Loucy (cell line): ENCODE measurements around the gene HACL1.

Source experiments
- EZH2phosphoT487 ChIP-seq: fragments of 200-600 bp; IDR thresholded peaks from 2 replicates; pipeline ENCODE4 v1.6.1; 2018; ENCODE audit warnings: antibody characterized with exemption, mild to moderate bottlenecking, moderate library complexity, borderline replicate concordance
- TF ChIP-seq, protein P1 (sequence below): fragments of 200-600 bp; sonication (generic); conservative IDR thresholded peaks from 2 replicates; pipeline ENCODE4 v1.5.1; 2014; ENCODE audit warnings: mild to moderate bottlenecking, antibody characterized with exemption, low read length

- TF ChIP-seq, protein P1, sequence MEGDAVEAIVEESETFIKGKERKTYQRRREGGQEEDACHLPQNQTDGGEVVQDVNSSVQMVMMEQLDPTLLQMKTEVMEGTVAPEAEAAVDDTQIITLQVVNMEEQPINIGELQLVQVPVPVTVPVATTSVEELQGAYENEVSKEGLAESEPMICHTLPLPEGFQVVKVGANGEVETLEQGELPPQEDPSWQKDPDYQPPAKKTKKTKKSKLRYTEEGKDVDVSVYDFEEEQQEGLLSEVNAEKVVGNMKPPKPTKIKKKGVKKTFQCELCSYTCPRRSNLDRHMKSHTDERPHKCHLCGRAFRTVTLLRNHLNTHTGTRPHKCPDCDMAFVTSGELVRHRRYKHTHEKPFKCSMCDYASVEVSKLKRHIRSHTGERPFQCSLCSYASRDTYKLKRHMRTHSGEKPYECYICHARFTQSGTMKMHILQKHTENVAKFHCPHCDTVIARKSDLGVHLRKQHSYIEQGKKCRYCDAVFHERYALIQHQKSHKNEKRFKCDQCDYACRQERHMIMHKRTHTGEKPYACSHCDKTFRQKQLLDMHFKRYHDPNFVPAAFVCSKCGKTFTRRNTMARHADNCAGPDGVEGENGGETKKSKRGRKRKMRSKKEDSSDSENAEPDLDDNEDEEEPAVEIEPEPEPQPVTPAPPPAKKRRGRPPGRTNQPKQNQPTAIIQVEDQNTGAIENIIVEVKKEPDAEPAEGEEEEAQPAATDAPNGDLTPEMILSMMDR: no peak
- TF ChIP-seq EZH2phosphoT487: no peak
Measured at GRCh38 chr3:15519096-15519495, 82.3 kb downstream of the HACL1 start.
